CD4-positive, CD25-positive, alpha-beta regulatory T cell (primary cell): ENCODE measurements around the gene CD300H. TPM values are rescaled to one million over a fixed set of nuclear protein-coding genes. Genes with fewer than 3 reads are reported as not detected.
A peak's percentile ranks its signal among the peaks of the same experiment; 100 is the strongest.

Experiments used
- ATAC-seq, 2 donors: fragments of 150-1000 bp; cut with Tn5 transposase; one replicate each; pipeline ENCODE4 v1.10.0; 2021; ENCODE audit warnings: low read depth in 2 of 2, moderate number of reproducible peaks in 2 of 2, moderate library complexity in 1 of 2
- DNase-seq, 3 donors: peaks; one replicate each; pipeline versions ENCODE4 v3.0.0 to v3.0.0-alpha.2; 2012 to 2022; ENCODE audit warnings: mixed read lengths in 1 of 3
- H3K27ac ChIP-seq: one replicate; pipeline ENCODE4 v1.7.0; 2013; ENCODE audit warnings: mild to moderate bottlenecking, low read length; ENCODE audit not compliant: insufficient read depth, poor library complexity, severe bottlenecking
- H3K27me3 ChIP-seq: one replicate; pipeline ENCODE4 v1.7.0; 2013; ENCODE audit warnings: low read length; ENCODE audit not compliant: control insufficient read depth, insufficient read depth
- H3K36me3 ChIP-seq: one replicate; pipeline ENCODE4 v1.7.0; 2013; ENCODE audit warnings: mild to moderate bottlenecking, low read length, moderate library complexity; ENCODE audit not compliant: control insufficient read depth, insufficient read depth
- H3K4me1 ChIP-seq: 2 replicates; pipeline ENCODE4 v1.7.0; 2013; ENCODE audit warnings: mild to moderate bottlenecking, low read length; ENCODE audit not compliant: insufficient read depth, control insufficient read depth, poor library complexity, severe bottlenecking
- H3K4me3 ChIP-seq: one replicate; pipeline ENCODE4 v1.7.0; 2013; ENCODE audit warnings: low read depth, mild to moderate bottlenecking, low read length, moderate library complexity
- H3K9me3 ChIP-seq, 2 experiments: 1 replicate in 1 of 2; 2 replicates in 1 of 2; pipeline ENCODE4 v1.7.0; 2013; ENCODE audit warnings: low read length in 2 of 2, mild to moderate bottlenecking in 1 of 2, moderate library complexity in 1 of 2; ENCODE audit not compliant: control insufficient read depth in 2 of 2
- H3K27ac Mint-ChIP-seq, 3 donors: one replicate each; pipeline ENCODE4 v1.8.0; 2020 to 2022; ENCODE audit warnings: mild to moderate bottlenecking in 3 of 3, mixed read lengths in 3 of 3, moderate library complexity in 2 of 3
- H3K27me3 Mint-ChIP-seq: one replicate; pipeline ENCODE4 v1.8.0; 2022; ENCODE audit warnings: mild to moderate bottlenecking, mixed read lengths
- H3K36me3 Mint-ChIP-seq: one replicate; pipeline ENCODE4 v1.8.0; 2020; ENCODE audit warnings: mixed read lengths
- H3K4me1 Mint-ChIP-seq, 4 donors: one replicate each; pipeline ENCODE4 v1.8.0; 2020 to 2022; ENCODE audit warnings: mixed read lengths in 4 of 4, mild to moderate bottlenecking in 1 of 4
- H3K4me3 Mint-ChIP-seq, 4 donors: one replicate each; pipeline ENCODE4 v1.8.0; 2020 to 2022; ENCODE audit warnings: mild to moderate bottlenecking in 4 of 4, mixed read lengths in 4 of 4, moderate library complexity in 3 of 4
- H3K9me3 Mint-ChIP-seq, 7 donors: one replicate each; pipeline ENCODE4 v1.8.0; 2020 to 2022; ENCODE audit warnings: mixed read lengths in 7 of 7, mild to moderate bottlenecking in 3 of 7, moderate library complexity in 2 of 7
- polyA plus RNA-seq, 4 donors: library from polyadenylated mRNA; unstranded; fragments of 300-500 nt; fragmentation: Illumina TruSeq; gene quantifications; one replicate each; pipeline ENCODE4 v1.2.3, GENCODE V29; 2021
- total RNA-seq: library from RNA; stranded (reverse); gene quantifications from one replicate; pipeline ENCODE4 v1.2.3, GENCODE V29; 2022

CD300H gene
- total and polyA plus RNA-seq, 5 donors from 2014 or later = 0.37 TPM; not detected in 4

GRCh38 chr17:74571621-74572270 lies 4.4 kb upstream of the CD300H start:
- H3K36me3 ChIP-seq = no peaks in the 10 kb centered on the region
- H3K27ac ChIP-seq = no peak overlapping the region
- ATAC-seq = no peak
- no peak overlapping the region for H3K27ac Mint-ChIP-seq
- H3K4me3 Mint-ChIP-seq = no peak overlapping the region
- H3K4me3 ChIP-seq = no peak overlapping the region
- peaks cover 19% of the 10 kb centered on the region for H3K27me3 Mint-ChIP-seq
- peaks cover 6% of the 10 kb centered on the region for H3K27me3 ChIP-seq
- peaks cover 0 to 3% (median 0%) of the 10 kb centered on the region in 7 donors for H3K9me3 Mint-ChIP-seq
- no peaks in the 10 kb centered on the region for H3K36me3 Mint-ChIP-seq
- no peaks in the 10 kb centered on the region for H3K9me3 ChIP-seq
- H3K4me1 ChIP-seq = no peaks in the 10 kb centered on the region
- no peak for DNase-seq
- H3K4me1 Mint-ChIP-seq = peaks cover 0 to 20% (median 7%) of the 10 kb centered on the region in 4 donors

- H3K9me3 ChIP-seq = no peaks in the 10 kb centered on the region
- Mint-ChIP-seq H3K36me3 (no peaks in the 10 kb centered on the region), H3K27ac (no peak overlapping the region), H3K4me1 (peaks cover 0 to 15% (median 5%) of the 10 kb centered on the region in 4 donors), H3K4me3 (no peak overlapping the region), H3K9me3 (no peaks in the 10 kb centered on the region), H3K27me3 (peaks cover 18% of the 10 kb centered on the region)
- ATAC-seq = peak; percentile 34 to 45
- peaks cover 6% of the 10 kb centered on the region for H3K27me3 ChIP-seq
- DNase-seq = peak in 1 of 3 donors; percentile 49
- H3K27ac ChIP-seq = no peak overlapping the region
- H3K4me3 ChIP-seq = no peak overlapping the region
- no peaks in the 10 kb centered on the region for H3K4me1 ChIP-seq
- H3K36me3 ChIP-seq = no peaks in the 10 kb centered on the region
Measured at GRCh38 chr17:74569020-74570003, 2.0 kb upstream of the CD300H start.

- no peaks in the 10 kb centered on the region for H3K9me3 ChIP-seq
- Mint-ChIP-seq H3K9me3 (no peaks in the 10 kb centered on the region), H3K27ac (no peak overlapping the region), H3K27me3 (peaks cover 18% of the 10 kb centered on the region), H3K4me3 (no peak overlapping the region), H3K4me1 (peaks cover 0 to 8% (median 1%) of the 10 kb centered on the region in 4 donors), H3K36me3 (no peaks in the 10 kb centered on the region)
- H3K4me1 ChIP-seq = no peaks in the 10 kb centered on the region
- peaks cover 6% of the 10 kb centered on the region for H3K27me3 ChIP-seq
- DNase-seq = no peak
- H3K27ac ChIP-seq = no peak overlapping the region
- H3K36me3 ChIP-seq = no peaks in the 10 kb centered on the region
- no peak overlapping the region for H3K4me3 ChIP-seq
- ATAC-seq = no peak
Measured at GRCh38 chr17:74568106-74568873, 981 bp upstream of the CD300H start.

- H3K4me1 Mint-ChIP-seq = peaks cover 0 to 2% (median 1%) of the 10 kb centered on the region in 4 donors
- H3K4me3 ChIP-seq = no peak overlapping the region
- peaks cover 21% of the 10 kb centered on the region for H3K27me3 Mint-ChIP-seq
- H3K36me3 Mint-ChIP-seq = no peaks in the 10 kb centered on the region
- H3K4me1 ChIP-seq = no peaks in the 10 kb centered on the region
- H3K4me3 Mint-ChIP-seq = no peak overlapping the region
- H3K27me3 ChIP-seq = peaks cover 6% of the 10 kb centered on the region
- no peaks in the 10 kb centered on the region for H3K36me3 ChIP-seq
- H3K27ac ChIP-seq = no peak overlapping the region
- H3K9me3 ChIP-seq = no peaks in the 10 kb centered on the region
- DNase-seq (peak in 2 of 3 donors; percentile 6 to 50), ATAC-seq (no peak)
- no peak overlapping the region for H3K27ac Mint-ChIP-seq
- peaks cover 0 to 2% (median 0%) of the 10 kb centered on the region in 7 donors for H3K9me3 Mint-ChIP-seq
Measured at GRCh38 chr17:74566132-74566753, 1.1 kb downstream of the CD300H start.

- Histone ChIP-seq H3K9me3 (no peaks in the 10 kb centered on the region), H3K36me3 (no peaks in the 10 kb centered on the region), H3K4me1 (no peaks in the 10 kb centered on the region), H3K27ac (no peak overlapping the region), H3K4me3 (no peak overlapping the region), H3K27me3 (peaks cover 6% of the 10 kb centered on the region)
- Mint-ChIP-seq H3K9me3 (peaks cover 0 to 2% (median 0%) of the 10 kb centered on the region in 7 donors), H3K27ac (peak overlapping the region in 2 of 3 donors; percentile 17 to 44), H3K4me3 (no peak overlapping the region), H3K36me3 (no peaks in the 10 kb centered on the region), H3K4me1 (peaks cover 0 to 2% (median 1%) of the 10 kb centered on the region in 4 donors), H3K27me3 (peaks cover 19% of the 10 kb centered on the region)
- no peak for DNase-seq
- ATAC-seq = no peak
Measured at GRCh38 chr17:74565126-74565525, 2.2 kb downstream of the CD300H start.

- Histone ChIP-seq H3K36me3 (no peaks in the 10 kb centered on the region), H3K4me3 (no peak overlapping the region), H3K4me1 (no peaks in the 10 kb centered on the region), H3K9me3 (no peaks in the 10 kb centered on the region), H3K27ac (no peak overlapping the region), H3K27me3 (peaks cover 2% of the 10 kb centered on the region)
- no peak for ATAC-seq
- no peak for DNase-seq
- Mint-ChIP-seq H3K4me1 (peaks cover 0 to 5% (median 0%) of the 10 kb centered on the region in 4 donors), H3K36me3 (no peaks in the 10 kb centered on the region), H3K4me3 (no peak overlapping the region), H3K27ac (no peak overlapping the region), H3K9me3 (peaks cover 0 to 2% (median 0%) of the 10 kb centered on the region in 7 donors), H3K27me3 (peaks cover 25% of the 10 kb centered on the region)
Measured at GRCh38 chr17:74563358-74563757, 4.0 kb downstream of the CD300H start.

- H3K27me3 ChIP-seq = no peaks in the 10 kb centered on the region
- H3K4me3 Mint-ChIP-seq = no peak overlapping the region
- no peaks in the 10 kb centered on the region for H3K9me3 ChIP-seq
Measured at GRCh38 chr17:74561586-74561985, 5.7 kb downstream of the CD300H start.

More at GRCh38 chr17:74561586-74561985, 5.7 kb downstream of the CD300H start:
- no peak overlapping the region for H3K4me3 ChIP-seq
- H3K36me3 ChIP-seq = no peaks in the 10 kb centered on the region
- no peak overlapping the region for H3K27ac ChIP-seq
- Mint-ChIP-seq H3K9me3 (peaks cover 0 to 2% (median 0%) of the 10 kb centered on the region in 7 donors), H3K4me1 (peaks cover 0 to 3% (median 0%) of the 10 kb centered on the region in 4 donors), H3K27me3 (peaks cover 20% of the 10 kb centered on the region), H3K27ac (peak overlapping the region in 1 of 3 donors; percentile 22), H3K36me3 (no peaks in the 10 kb centered on the region)
- ATAC-seq = no peak
- DNase-seq = no peak
- no peaks in the 10 kb centered on the region for H3K4me1 ChIP-seq
